ENCODE measurements around the gene EMILIN2. TPM values are rescaled to one million over a fixed set of nuclear protein-coding genes. Genes with fewer than 3 reads are reported as not detected.
A peak's percentile ranks its signal among the peaks of the same experiment; 100 is the strongest.

Gene EMILIN2
- polyA plus RNA-seq, 4 donors: 1.1 to 29.9 (median 8.6) TPM

GRCh38 chr18:2901423-2901985 lies 54.7 kb downstream of the EMILIN2 start:
- Histone ChIP-seq H3K27ac (ENCODE audit: low read depth in 1 of 3, low read length in 2 of 3) (no peak overlapping the region), H3K36me3 (ENCODE audit: control insufficient read depth in 3 of 3, insufficient read depth in 2 of 3, low read depth in 1 of 3, low read length in 3 of 3) (no peaks in the 10 kb centered on the region), H3K27me3 (ENCODE audit: control insufficient read depth in 3 of 3, insufficient read depth in 3 of 3, low read length in 3 of 3) (no peaks in the 10 kb centered on the region), H3K4me3 (ENCODE audit: low read depth in 1 of 3, low read length in 3 of 3) (no peak overlapping the region), H3K9me3 (ENCODE audit: control insufficient read depth in 2 of 2, insufficient read depth in 1 of 2, low read depth in 1 of 2, low read length in 1 of 2) (no peaks in the 10 kb centered on the region), H3K4me1 (ENCODE audit: control insufficient read depth in 3 of 3, insufficient read depth in 2 of 3, low read depth in 1 of 3, low read length in 2 of 3) (no peaks in the 10 kb centered on the region)
- 75 to 90% (median 87%) methylated on average over 14 of the region's 14 CpGs for WGBS, 3 donors
- FAIRE-seq: no peak
- DNase-seq: no peak

- 90% methylated on average over 7 of the region's 7 CpGs for WGBS, 3 donors
- H3K27ac ChIP-seq (ENCODE audit: low read depth in 1 of 3, low read length in 2 of 3): no peak overlapping the region
Observed at GRCh38 chr18:2902327-2902726, 55.5 kb downstream of the EMILIN2 start.

GRCh38 chr18:2903006-2903405 lies 56.2 kb downstream of the EMILIN2 start:
- no peak overlapping the region for H3K4me3 ChIP-seq (ENCODE audit: low read depth in 1 of 3, low read length in 3 of 3)
- DNase-seq: peak; percentile 20 to 35
- FAIRE-seq: no peak
- no peaks in the 10 kb centered on the region for H3K27me3 ChIP-seq (ENCODE audit: control insufficient read depth in 3 of 3, insufficient read depth in 3 of 3, low read length in 3 of 3)
- 20 to 26% (median 24%) methylated on average over 5 of the region's 5 CpGs for WGBS, 3 donors
- peaks cover 0 to 7% (median 0%) of the 10 kb centered on the region in 3 donors for H3K36me3 ChIP-seq (ENCODE audit: control insufficient read depth in 3 of 3, insufficient read depth in 2 of 3, low read depth in 1 of 3, low read length in 3 of 3)
- no peaks in the 10 kb centered on the region for H3K9me3 ChIP-seq (ENCODE audit: control insufficient read depth in 2 of 2, insufficient read depth in 1 of 2, low read depth in 1 of 2, low read length in 1 of 2)
- peak overlapping the region in 1 of 3 donors; percentile 19 for H3K27ac ChIP-seq (ENCODE audit: low read depth in 1 of 3, low read length in 2 of 3)
- H3K4me1 ChIP-seq (ENCODE audit: control insufficient read depth in 3 of 3, insufficient read depth in 2 of 3, low read depth in 1 of 3, low read length in 2 of 3): peaks cover 0 to 4% (median 3%) of the 10 kb centered on the region in 3 donors

More at GRCh38 chr18:2902327-2902726, 55.5 kb downstream of the EMILIN2 start:
- DNase-seq (no peak), FAIRE-seq (no peak)
- Histone ChIP-seq H3K36me3 (ENCODE audit: control insufficient read depth in 3 of 3, insufficient read depth in 2 of 3, low read depth in 1 of 3, low read length in 3 of 3) (peaks cover 0 to 1% (median 0%) of the 10 kb centered on the region in 3 donors), H3K27me3 (ENCODE audit: control insufficient read depth in 3 of 3, insufficient read depth in 3 of 3, low read length in 3 of 3) (no peaks in the 10 kb centered on the region), H3K4me3 (ENCODE audit: low read depth in 1 of 3, low read length in 3 of 3) (no peak overlapping the region), H3K4me1 (ENCODE audit: control insufficient read depth in 3 of 3, insufficient read depth in 2 of 3, low read depth in 1 of 3, low read length in 2 of 3) (peaks cover 0 to under 1% (median 0%) of the 10 kb centered on the region in 3 donors), H3K9me3 (ENCODE audit: control insufficient read depth in 2 of 2, insufficient read depth in 1 of 2, low read depth in 1 of 2, low read length in 1 of 2) (no peaks in the 10 kb centered on the region)

GRCh38 chr18:2905854-2906703 lies 59.3 kb downstream of the EMILIN2 start:
- DNase-seq: peak; percentile 45 to 81
- Histone ChIP-seq H3K27me3 (ENCODE audit: control insufficient read depth in 3 of 3, insufficient read depth in 3 of 3, low read length in 3 of 3) (no peaks in the 10 kb centered on the region), H3K27ac (ENCODE audit: low read depth in 1 of 3, low read length in 2 of 3) (peak overlapping the region in 2 of 3 donors; percentile 30 to 62), H3K9me3 (ENCODE audit: control insufficient read depth in 2 of 2, insufficient read depth in 1 of 2, low read depth in 1 of 2, low read length in 1 of 2) (no peaks in the 10 kb centered on the region), H3K36me3 (ENCODE audit: control insufficient read depth in 3 of 3, insufficient read depth in 2 of 3, low read depth in 1 of 3, low read length in 3 of 3) (peaks cover 0 to 37% (median 3%) of the 10 kb centered on the region in 3 donors), H3K4me1 (ENCODE audit: control insufficient read depth in 3 of 3, insufficient read depth in 2 of 3, low read depth in 1 of 3, low read length in 2 of 3) (peaks cover 0 to 4% (median 3%) of the 10 kb centered on the region in 3 donors), H3K4me3 (ENCODE audit: low read depth in 1 of 3, low read length in 3 of 3) (peak overlapping the region; percentile 60 to 69 (median 62))
- WGBS, 3 donors: 6 to 8% (median 7%) methylated on average over 82 to 92 of the region's 92 CpGs
- no peak for FAIRE-seq

GRCh38 chr18:2906704-2907549 lies 60.1 kb downstream of the EMILIN2 start:
- Histone ChIP-seq H3K4me1 (ENCODE audit: control insufficient read depth in 3 of 3, insufficient read depth in 2 of 3, low read depth in 1 of 3, low read length in 2 of 3) (peaks cover 0 to 4% (median 3%) of the 10 kb centered on the region in 3 donors), H3K36me3 (ENCODE audit: control insufficient read depth in 3 of 3, insufficient read depth in 2 of 3, low read depth in 1 of 3, low read length in 3 of 3) (peaks cover 0 to 46% (median 3%) of the 10 kb centered on the region in 3 donors), H3K9me3 (ENCODE audit: control insufficient read depth in 2 of 2, insufficient read depth in 1 of 2, low read depth in 1 of 2, low read length in 1 of 2) (no peaks in the 10 kb centered on the region), H3K27me3 (ENCODE audit: control insufficient read depth in 3 of 3, insufficient read depth in 3 of 3, low read length in 3 of 3) (no peaks in the 10 kb centered on the region), H3K27ac (ENCODE audit: low read depth in 1 of 3, low read length in 2 of 3) (peak overlapping the region in 2 of 3 donors; percentile 27 to 64), H3K4me3 (ENCODE audit: low read depth in 1 of 3, low read length in 3 of 3) (peak overlapping the region; percentile 60 to 69 (median 62))
- DNase-seq (peak; percentile 41 to 75), FAIRE-seq (no peak)
- WGBS, 3 donors: 1 to 3% (median 2%) methylated on average over 51 to 73 of the region's 73 CpGs

- Histone ChIP-seq H3K27me3 (ENCODE audit: control insufficient read depth in 3 of 3, insufficient read depth in 3 of 3, low read length in 3 of 3) (no peaks in the 10 kb centered on the region), H3K27ac (ENCODE audit: low read depth in 1 of 3, low read length in 2 of 3) (peak overlapping the region in 1 of 3 donors; percentile 64), H3K9me3 (ENCODE audit: control insufficient read depth in 2 of 2, insufficient read depth in 1 of 2, low read depth in 1 of 2, low read length in 1 of 2) (no peaks in the 10 kb centered on the region), H3K4me1 (ENCODE audit: control insufficient read depth in 3 of 3, insufficient read depth in 2 of 3, low read depth in 1 of 3, low read length in 2 of 3) (peaks cover 0 to 4% (median 3%) of the 10 kb centered on the region in 3 donors), H3K36me3 (ENCODE audit: control insufficient read depth in 3 of 3, insufficient read depth in 2 of 3, low read depth in 1 of 3, low read length in 3 of 3) (peaks cover 0 to 53% (median 3%) of the 10 kb centered on the region in 3 donors), H3K4me3 (ENCODE audit: low read depth in 1 of 3, low read length in 3 of 3) (peak overlapping the region in 2 of 3 donors; percentile 52 to 62)
- FAIRE-seq (no peak), DNase-seq (no peak)
- whole genome bisulfite sequencing, 3 donors: 63 to 72% (median 71%) methylated on average over 5 of the region's 5 CpGs
Observed at GRCh38 chr18:2907550-2908135, 60.8 kb downstream of the EMILIN2 start.

GRCh38 chr18:2908166-2908945 lies 61.5 kb downstream of the EMILIN2 start:
- no peak for FAIRE-seq
- Histone ChIP-seq H3K27ac (ENCODE audit: low read depth in 1 of 3, low read length in 2 of 3) (no peak overlapping the region), H3K4me1 (ENCODE audit: control insufficient read depth in 3 of 3, insufficient read depth in 2 of 3, low read depth in 1 of 3, low read length in 2 of 3) (peaks cover 0 to 4% (median 3%) of the 10 kb centered on the region in 3 donors), H3K9me3 (ENCODE audit: control insufficient read depth in 2 of 2, insufficient read depth in 1 of 2, low read depth in 1 of 2, low read length in 1 of 2) (no peaks in the 10 kb centered on the region), H3K4me3 (ENCODE audit: low read depth in 1 of 3, low read length in 3 of 3) (no peak overlapping the region), H3K36me3 (ENCODE audit: control insufficient read depth in 3 of 3, insufficient read depth in 2 of 3, low read depth in 1 of 3, low read length in 3 of 3) (peaks cover 2 to 60% (median 3%) of the 10 kb centered on the region in 3 donors), H3K27me3 (ENCODE audit: control insufficient read depth in 3 of 3, insufficient read depth in 3 of 3, low read length in 3 of 3) (no peaks in the 10 kb centered on the region)
- WGBS, 3 donors: 91 to 95% (median 93%) methylated on average over 9 of the region's 9 CpGs
- no peak for DNase-seq
